Fibroblast of upper back skin (primary cell): Measurements from ENCODE around the gene BSG.
"Not testable (repeated sequence)": the region's sequence is repeated elsewhere in the genome, so short reads cannot be mapped to it uniquely, and the experiment has no call there.

ENCODE experiments used
- DNase-seq: peaks from one replicate; pipeline ENCODE4 v3.0.0-alpha.2; 2013

The BSG gene

DNA sequence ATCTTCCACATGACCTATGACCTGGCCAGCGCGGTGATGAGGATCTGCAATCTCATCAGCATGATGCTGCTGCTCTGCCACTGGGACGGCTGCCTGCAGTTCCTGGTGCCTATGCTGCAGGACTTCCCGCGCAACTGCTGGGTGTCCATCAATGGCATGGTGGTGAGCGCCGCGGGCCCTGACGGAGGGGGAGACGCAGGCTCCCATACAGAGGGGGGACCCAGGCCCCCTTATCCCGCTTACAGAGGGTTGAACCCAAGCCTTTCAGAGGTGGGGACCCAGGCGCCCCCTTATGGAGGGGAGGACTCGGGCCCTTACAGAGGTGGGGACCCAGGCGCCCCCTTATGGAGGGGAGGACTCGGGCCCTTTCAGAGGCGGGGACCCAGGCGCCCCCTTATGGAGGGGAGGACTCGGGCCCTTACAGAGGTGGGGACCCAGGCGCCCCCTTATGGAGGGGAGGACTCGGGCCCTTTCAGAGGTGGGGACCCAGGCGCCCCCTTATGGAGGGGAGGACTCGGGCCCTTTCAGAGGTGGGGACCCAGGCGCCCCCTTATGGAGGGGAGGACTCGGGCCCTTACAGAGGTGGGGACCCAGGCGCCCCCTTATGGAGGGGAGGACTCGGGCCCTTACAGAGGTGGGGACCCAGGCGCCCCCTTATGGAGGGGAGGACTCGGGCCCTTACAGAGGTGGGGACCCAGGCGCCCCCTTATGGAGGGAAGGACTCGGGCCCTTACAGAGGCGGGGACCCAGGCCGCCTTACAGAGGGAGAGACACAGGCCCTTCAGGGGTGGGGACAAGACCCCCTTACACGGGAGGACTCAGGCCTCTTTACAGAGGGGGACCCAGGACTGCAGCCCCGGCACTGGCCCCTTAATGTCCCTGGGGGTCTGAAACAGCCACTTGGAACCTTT is 32.9 kb downstream of the BSG start:
- not testable (repeated sequence) for DNase-seq

DNA sequence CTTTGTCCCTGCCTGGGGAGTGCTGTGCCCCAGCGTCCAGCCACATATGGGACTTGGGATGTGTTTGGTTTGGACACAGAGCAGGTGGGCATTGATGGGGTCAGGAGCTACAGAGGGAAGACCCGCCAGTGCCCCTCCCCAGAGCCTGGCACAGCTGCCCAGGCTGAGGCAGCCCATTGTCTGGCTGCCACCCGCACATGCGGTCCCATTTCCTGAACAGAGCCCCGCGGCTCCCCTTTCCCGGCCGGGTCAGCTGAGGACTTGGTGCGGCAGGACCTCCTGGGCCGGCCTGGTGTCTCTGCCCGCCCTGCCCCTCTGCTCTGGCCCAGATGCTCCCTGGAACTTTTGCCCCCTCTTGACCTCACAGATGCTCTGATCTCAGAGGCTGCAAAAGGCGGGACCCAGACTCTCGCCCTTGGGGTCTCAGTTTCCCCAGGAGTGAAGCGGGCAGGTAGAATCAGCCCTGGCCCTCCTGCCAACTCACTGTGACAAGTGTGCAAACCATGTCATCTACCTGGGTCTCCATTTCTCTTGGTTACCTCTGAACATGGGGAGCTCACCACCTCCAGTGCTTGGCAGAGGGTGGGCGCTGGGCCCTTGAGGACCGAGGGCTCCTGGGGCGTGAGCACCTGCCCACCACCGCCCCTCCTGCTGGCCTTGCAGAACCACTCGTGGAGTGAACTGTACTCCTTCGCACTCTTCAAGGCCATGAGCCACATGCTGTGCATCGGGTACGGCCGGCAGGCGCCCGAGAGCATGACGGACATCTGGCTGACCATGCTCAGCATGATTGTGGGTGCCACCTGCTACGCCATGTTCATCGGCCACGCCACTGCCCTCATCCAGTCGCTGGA is 35.1 kb downstream of the BSG start:
- no peak for DNase-seq

DNA sequence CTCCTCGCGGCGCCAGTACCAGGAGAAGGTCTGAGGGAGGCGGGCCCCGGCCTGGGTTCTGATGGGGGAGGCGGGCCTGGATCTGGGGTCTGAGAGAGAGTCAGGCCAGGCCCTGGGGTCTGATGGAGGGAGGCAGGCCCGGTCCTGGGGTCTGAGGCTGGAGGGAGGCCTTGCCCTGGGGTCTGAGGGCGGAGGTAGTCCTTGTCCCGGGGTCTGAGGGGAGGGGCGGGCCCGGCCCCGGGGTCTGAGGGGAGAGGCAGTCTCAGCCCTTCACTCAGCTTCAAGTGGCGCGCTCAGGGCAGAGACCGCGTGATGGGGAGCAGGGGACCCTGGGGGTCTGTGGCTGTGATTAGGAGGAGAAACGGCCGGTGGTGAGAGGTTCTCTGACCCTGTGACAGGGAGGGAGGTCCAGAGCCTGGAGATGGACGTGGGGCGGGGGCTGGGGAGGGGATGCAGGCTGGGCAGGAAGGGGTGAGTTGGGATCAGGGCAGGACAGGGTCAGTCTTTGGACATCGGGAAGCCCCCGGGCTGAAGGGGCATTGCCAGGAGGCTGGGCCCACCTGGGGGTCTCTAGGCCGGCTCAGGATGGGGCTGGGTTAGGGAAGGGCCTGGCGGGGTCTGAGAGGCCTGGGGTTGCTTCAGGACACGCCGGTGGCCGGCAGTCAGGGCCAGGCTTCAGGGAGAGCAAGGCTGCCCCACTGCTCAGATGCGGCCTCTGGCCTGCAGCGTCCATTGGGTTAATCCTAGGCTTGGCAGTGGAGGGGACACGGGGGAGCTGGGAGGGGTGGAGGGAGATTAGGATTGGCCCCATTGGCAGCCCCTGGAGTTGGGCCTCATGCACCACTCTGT is 36.0 kb downstream of the BSG start:
- DNase-seq = no peak

DNA sequence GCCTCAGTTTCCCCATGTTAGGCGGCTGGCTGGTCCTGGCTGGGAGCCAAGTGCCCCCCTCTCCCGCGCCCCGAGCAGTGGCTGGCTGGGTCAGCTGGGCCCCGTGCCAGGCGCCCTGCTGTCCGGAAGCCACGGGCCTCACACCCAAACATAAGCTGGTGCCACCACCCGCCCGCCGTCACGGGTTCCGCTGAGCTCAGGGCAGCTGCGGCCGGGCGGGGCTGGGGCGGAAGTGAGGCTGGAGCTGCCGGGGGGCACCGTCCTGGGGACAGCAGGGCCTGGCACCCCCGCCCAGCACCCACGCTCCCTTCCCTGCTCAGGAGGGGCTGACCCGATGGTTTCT is 36.6 kb downstream of the BSG start:
- no peak for DNase-seq

DNA sequence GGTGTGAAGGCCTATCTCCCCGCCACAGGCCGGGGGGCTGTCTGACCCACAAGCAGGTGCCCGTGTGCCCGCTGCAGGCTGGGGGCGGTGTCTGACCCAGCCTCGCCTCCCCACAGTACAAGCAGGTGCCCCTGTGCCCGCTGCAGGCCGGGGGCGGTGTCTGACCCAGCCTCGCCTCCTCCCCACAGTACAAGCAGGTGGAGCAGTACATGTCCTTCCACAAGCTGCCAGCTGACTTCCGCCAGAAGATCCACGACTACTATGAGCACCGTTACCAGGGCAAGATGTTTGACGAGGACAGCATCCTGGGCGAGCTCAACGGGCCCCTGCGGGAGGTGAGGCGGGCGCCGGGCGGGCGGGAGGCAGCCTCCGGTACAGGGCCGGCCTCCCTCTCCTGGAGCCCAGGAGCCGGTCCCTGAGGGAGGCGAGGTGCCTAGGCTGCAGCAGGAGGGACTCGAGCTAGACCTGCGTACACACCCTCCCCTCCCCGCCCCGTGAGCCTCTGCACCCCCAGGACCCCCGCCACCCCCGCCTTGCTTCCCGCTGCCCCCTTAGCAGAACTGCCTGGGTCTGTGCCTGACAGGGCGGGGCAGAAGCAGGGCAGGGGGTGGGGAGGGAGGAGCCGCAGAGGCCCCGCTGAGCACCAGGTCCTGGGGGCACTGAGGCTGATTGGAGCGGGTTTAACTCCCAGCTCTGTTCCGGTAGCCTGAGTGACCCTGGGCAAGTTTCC is 37.8 kb downstream of the BSG start:
- DNase-seq = no peak

DNA sequence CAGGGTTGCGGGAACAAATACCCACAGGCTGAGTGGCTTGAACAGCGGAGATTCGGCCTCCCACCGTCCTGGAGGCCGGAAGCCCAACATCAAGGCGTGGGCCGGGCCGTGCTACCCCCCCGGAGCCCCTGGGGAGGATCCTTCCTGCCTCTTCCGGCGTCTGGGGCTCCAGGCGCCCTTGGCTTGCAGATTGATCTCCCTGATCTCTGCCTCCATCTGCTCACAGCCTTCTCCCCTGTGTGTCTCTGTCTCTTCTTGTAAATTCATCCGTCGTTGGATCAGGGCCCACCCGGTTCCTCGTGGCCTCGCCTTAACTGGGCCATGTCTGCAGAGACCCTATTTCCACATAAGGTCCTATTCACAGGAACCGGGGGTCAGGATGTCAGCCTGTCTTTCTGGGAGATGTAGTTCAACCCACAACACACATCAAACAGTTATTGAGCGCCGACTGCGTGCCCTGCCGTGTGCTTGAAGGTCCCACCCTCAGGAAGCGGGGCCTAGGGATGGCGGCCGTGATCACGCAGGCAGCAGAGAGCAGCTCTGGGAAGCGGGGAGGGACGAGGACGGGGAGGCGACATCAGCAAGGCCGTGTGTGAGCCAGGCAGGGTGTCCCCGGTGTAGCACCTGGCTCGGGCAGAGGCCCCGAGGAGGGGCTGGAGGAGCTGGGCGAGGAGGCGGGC is 38.5 kb downstream of the BSG start:
- DNase-seq = peak; percentile 93

DNA sequence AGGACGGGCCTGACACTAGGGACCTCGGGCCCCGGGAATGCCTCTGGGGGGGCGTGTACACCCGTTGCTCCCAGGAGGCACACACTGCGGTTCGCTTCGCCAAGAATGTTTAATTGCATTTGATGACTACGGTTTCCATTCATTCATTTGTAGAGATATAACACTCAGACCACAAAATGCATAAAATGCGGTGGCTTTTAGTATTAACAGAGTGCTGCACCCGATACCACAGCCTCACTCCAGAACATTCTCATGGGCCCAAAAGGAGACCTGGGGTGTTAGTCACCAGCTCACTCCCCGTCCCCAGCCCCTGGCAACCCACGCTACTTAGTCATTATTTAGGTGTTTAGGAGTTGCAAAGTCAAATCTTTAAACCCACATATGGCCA is 39.1 kb downstream of the BSG start:
- DNase-seq = peak; percentile 98

DNA sequence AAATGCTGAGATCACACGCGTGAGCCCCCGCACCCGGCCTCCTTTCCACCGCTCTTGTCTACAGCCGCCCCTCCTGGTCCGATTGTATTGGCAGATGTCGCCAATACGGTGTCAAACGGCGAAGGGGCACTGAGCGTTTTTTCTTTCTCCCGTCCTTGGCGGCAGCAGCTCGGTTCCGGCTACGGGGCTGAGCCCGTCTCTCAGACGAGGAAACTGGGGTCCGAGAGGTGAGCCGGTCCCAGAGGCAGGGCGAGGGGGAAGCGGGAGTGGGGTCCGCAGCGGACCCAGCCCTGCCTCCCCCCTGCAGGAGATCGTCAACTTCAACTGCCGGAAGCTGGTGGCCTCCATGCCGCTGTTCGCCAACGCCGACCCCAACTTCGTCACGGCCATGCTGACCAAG is 40.5 kb downstream of the BSG start:
- DNase-seq = no peak

DNA sequence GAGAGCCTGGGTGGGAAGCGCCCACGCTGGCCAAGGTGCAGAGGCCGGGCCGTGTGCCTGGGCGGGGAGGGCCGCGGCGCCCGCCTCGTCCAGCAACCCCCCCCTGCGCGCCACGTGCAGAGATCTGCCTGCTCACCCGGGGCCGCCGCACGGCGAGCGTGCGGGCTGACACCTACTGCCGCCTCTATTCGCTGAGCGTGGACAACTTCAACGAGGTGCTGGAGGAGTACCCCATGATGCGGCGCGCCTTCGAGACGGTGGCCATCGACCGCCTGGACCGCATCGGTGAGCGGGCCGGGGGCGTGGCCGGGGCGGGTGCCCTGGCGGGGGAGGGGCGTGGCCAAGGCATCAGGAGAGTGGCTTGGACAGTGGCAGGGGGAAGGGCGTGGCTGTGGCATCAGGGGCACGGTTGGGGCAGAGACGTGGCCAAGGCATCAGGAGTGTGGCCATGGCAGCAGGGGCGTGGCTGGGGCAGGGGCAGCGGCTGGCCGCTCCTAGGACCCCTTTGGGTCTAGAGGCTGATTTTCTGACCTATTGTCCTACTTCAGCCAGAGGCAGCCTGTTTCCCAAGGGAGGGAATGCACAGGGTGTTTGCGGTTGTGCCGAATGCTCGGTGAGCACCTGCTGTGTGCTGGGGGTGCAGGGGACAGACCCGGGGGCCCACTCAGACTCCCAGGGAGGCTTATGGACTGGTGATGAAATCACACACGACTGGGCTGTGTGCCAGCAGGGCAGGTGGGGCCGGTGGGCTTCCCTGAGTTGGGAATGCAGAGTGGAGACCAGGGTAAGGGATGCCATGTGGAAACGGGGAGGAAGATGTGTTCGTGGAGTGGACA is 41.6 kb downstream of the BSG start:
- no peak for DNase-seq

DNA sequence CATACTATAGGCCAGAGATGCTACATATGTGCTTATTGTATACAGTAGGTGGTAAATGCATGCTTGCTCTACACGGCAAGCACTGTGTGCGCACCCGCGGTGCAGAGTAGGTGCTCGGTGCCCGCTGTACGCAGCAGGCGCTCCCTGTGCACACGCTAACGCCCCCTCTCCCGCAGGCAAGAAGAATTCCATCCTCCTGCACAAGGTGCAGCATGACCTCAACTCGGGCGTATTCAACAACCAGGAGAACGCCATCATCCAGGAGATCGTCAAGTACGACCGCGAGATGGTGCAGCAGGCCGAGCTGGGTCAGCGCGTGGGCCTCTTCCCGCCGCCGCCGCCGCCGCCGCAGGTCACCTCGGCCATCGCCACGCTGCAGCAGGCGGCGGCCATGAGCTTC is 43.2 kb downstream of the BSG start:
- DNase-seq = no peak

DNA sequence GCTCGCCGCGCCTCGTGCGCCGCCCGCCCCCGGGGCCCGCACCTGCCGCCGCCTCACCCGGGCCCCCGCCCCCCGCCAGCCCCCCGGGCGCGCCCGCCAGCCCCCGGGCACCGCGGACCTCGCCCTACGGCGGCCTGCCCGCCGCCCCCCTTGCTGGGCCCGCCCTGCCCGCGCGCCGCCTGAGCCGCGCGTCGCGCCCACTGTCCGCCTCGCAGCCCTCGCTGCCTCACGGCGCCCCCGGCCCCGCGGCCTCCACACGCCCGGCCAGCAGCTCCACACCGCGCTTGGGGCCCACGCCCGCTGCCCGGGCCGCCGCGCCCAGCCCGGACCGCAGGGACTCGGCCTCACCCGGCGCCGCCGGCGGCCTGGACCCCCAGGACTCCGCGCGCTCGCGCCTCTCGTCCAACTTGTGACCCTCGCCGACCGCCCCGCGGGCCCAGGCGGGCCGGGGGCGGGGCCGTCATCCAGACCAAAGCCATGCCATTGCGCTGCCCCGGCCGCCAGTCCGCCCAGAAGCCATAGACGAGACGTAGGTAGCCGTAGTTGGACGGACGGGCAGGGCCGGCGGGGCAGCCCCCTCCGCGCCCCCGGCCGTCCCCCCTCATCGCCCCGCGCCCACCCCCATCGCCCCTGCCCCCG is 43.8 kb downstream of the BSG start:
- DNase-seq = no peak

DNA sequence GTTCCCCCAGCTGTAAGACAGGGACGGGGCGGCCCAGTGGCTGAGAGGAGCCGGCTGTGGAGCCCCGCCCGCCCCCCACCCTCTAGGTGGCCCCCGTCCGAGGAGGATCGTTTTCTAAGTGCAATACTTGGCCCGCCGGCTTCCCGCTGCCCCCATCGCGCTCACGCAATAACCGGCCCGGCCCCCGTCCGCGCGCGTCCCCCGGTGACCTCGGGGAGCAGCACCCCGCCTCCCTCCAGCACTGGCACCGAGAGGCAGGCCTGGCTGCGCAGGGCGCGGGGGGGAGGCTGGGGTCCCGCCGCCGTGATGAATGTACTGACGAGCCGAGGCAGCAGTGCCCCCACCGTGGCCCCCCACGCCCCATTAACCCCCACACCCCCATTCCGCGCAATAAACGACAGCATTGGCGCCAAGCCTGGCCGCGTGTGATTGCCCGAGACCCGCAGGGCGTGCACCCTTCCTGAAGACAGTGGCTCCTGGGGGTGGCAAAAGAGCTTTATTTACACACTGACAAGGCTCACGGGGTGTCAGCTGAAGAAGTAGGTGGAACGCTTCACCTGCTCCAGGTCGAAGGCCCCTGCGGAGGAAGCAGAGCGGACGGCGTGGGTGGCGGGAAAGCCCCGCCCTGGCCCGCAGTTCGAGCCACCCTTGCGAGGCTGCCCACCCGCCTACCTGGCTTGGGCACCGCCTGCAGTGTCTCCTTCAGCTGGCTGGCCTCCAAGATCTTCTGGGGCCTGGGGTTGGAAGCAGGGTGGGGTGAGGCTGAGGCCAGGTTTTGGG is 44.5 kb downstream of the BSG start:
- no peak for DNase-seq

DNA sequence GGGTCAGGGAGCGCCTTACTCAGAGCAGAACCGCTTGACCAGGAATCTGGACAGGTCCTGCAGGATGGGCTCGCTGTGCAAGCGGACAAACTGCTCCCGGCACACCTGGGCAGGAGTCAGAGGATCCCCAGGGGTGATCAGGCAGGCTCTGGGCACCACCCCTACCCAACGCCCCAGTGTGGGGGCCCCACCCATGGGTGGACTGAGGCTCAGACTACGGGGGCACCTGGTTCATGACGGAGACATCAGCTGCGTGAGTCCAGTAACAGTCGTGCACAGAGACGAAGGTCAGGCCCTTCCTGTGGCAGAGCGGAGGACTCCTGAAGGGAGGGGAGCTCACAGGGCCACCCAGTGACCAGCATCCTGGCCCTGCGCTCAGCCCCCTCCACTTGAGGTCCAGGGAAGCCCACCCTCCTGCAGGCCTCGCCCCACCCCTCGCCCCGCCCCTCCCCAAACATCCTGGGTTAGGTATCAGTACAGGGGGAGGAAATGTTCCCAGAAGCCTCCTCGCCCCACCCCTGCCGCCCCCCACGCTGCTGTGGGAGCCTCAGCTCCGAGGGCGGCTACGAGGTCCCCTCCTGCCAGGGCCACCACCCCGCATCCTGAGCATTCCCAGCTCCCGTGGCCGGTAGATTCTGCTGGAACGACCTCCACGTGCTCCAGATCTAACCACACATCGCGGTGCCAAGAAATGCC is 45.3 kb downstream of the BSG start:
- DNase-seq = no peak

DNA sequence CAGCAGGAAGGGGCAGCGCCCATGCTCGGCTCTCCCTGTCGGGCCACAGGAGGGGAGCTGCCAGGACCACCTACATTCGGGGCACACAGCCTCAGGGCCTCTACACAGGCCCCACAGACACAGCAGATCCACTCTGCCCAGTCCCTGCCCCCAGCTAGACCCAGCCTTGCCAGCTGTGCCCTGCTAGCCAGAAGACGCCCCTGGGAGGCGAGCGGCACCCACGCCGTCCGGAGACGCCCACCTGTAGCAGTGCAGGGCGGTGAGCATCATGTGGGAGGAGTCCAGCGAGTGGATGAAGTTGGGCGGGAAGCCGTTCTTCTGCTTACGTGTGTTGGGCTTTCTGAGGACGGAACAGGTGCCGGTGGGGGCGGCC is 45.8 kb downstream of the BSG start:
- no peak for DNase-seq

DNA sequence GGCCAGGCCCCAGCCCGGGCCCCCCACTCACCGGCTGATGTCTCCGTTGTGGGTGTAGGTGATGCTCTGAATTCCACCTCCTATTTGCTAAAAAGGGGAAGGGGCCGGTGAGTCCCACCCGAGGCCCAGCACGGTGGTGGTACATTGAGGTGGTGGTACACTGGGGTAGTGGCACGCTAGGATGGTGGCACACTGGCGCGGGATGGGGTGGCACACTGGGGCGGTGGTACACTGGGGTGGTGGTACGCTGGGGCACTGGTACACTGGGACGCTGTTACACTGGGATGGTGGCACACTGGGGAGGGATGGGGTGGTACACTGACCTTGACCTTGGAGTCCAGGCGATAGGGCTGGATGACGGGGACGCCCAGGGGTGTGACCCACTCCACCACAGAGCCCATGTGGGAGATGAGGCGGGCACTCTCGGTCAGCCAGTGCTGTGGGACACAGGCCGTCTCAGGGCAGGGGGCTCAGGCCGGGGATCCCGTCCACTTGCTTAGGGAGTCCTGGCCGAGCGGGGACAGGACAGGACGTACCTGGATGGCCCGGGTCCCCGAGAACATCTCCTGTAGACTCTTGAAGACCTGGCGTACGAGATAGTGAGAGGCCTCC is 46.4 kb downstream of the BSG start:
- DNase-seq = no peak

DNA sequence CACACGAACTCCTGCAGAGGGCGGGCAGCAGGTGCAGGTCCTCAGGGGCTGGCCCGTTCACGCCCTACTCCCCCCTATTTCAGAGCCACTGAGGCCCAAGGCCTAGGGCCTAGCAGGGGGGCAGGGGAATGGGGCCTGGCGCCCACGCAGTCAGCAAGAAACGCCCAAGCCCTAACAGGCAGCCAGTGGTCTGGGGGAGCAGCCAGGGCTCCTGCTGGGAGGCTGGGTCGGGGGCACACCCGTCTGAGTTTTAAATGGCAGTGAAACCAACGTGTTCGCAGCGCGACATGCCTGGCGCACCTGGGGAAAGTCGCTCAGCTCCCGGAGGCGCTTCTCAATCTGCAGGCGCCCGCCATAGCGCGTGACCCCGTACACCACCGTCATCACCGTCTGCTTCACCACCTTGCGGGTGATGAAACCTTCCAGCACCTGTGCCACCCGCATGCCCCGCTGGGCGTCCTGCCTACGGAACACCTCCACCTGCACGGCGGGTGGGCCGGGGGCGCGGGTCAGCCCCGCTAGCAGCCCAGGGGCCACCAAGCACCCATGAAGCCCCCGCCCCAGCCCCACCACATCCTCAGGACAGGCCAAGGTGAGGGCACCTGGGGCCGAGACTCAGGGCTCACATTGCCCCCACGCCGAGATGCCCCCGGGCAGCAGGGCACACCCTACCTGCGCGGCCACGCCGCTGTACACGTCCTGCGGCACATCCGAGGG is 47.0 kb downstream of the BSG start:
- no peak for DNase-seq

DNA sequence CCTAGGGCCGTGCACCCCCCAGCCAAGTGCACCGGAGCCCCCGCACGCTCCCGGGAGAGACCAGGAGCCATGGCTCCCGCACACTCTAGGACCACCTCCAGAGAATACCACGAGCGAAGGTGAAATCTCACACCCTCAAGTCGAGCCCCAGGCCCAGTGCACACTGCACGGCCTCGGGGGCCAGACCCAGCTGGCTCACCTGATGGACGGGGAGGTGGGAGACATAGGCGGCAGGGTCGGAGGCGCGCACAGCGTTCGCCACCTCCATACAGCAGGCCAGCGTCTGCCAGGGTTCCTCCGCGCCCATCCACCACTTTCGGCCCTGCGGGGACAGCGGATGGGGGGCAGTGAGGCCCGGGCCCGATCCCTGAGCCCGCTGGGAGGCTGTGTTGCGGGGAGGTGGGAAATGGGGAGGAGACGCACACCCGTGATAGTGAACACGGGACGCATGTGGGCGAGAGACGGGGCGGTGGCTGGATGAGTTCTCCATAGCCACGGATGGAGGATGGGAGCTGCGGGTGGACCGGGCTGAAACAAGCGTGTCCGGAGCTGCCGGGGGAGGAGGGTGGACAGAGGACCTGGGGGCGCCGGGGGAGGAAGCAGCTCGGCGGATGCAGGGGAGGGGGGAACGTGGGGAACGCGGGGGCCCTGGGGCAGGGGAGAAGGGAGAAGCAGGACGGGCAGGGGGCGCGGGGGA is 47.9 kb downstream of the BSG start:
- no peak for DNase-seq
